ENCODE measurements around the gene CCND1. TPM values are rescaled to one million over a fixed set of nuclear protein-coding genes. Genes with fewer than 3 reads are reported as not detected.

The CCND1 gene
- total RNA-seq, 1 donor from 2014 or later: 10.5 TPM

DNA sequence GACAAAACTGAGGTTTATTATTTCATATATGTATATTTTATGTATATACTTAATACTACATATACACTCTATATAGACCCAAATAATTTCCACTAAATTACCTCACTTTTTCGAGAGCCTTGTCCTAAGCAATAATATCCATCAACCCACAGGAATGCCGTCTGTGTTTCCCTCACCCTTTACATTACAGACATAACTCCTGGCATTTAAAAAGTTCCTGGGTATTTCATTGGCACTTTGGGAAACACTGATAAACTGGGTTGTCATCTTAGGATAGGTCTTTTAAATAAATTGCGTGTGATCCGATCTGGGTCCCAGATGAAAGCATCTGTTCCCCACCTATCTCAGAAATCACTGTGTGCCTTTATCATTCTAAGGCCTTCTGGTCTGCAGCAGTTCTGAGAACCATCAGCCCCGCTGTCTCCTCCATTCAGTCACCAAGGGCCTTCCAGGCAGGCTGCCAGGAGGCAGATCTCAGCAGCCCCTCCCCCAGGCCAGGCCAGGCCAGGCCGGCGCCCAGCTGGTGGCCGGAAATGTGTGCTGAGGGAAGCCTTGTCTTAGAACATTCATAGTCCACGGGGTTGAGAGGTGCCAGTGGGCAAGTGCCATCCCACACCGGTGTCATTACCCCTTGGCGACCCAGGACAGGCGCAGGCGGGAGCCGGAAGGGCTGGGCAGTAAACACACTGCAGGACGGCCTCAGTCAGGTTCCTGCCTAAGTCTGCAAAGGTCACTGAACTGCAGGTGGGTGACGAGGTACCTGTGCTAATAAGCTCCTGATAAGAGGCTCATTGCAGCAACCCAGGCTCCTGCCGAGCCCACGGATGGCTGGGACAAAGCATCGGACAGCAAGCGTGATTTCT lies 59.6 kb downstream of the CCND1 start:
- no peaks in the 10 kb centered on the region for H3K36me3 Mint-ChIP-seq (ENCODE audit: low read depth)
- ChIA-PET CTCF (no interaction called here), POLR2A (no interaction called here)
- ATAC-seq (ENCODE audit: low read depth): no peak
- no peak overlapping the region for H3K4me3 Mint-ChIP-seq
- intact Hi-C loops (cut with micrococcal nuclease): no loop called here
- DNase-seq: no peak
- peaks cover 31% of the 10 kb centered on the region for H3K27me3 Mint-ChIP-seq
- TF ChIP-seq, protein P1, sequence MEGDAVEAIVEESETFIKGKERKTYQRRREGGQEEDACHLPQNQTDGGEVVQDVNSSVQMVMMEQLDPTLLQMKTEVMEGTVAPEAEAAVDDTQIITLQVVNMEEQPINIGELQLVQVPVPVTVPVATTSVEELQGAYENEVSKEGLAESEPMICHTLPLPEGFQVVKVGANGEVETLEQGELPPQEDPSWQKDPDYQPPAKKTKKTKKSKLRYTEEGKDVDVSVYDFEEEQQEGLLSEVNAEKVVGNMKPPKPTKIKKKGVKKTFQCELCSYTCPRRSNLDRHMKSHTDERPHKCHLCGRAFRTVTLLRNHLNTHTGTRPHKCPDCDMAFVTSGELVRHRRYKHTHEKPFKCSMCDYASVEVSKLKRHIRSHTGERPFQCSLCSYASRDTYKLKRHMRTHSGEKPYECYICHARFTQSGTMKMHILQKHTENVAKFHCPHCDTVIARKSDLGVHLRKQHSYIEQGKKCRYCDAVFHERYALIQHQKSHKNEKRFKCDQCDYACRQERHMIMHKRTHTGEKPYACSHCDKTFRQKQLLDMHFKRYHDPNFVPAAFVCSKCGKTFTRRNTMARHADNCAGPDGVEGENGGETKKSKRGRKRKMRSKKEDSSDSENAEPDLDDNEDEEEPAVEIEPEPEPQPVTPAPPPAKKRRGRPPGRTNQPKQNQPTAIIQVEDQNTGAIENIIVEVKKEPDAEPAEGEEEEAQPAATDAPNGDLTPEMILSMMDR (IDR thresholded peaks at IDR 0.05): no peak
- peaks cover 22% of the 10 kb centered on the region for H3K4me1 Mint-ChIP-seq
- no peak overlapping the region for H3K27ac Mint-ChIP-seq
- H3K9me3 Mint-ChIP-seq: no peaks in the 10 kb centered on the region

DNA sequence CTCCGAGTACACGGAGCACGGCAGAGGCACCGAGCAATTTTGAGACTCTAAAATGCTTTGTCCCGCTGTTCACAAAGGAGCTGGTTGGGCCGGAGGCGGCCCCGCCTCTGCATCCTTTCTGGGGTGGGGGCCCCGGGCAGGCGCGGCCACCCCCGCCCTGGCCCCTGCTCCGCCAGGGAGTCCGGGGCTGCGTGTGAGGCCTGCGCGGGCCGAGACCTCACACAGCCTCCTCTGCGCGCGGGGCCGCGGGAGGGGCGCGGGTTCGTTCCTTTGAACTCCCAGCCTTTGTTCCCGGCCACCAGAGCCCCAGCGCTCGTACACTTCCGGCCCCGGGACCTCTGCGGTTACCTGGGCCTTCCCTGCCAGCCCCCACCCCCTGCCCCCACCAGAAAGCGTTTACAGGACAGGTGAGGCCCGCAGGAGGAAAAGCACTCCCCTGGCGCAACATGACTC lies 61.3 kb downstream of the CCND1 start:
- no peaks in the 10 kb centered on the region for H3K9me3 Mint-ChIP-seq
- CTCF ChIA-PET: no interaction called here

DNA sequence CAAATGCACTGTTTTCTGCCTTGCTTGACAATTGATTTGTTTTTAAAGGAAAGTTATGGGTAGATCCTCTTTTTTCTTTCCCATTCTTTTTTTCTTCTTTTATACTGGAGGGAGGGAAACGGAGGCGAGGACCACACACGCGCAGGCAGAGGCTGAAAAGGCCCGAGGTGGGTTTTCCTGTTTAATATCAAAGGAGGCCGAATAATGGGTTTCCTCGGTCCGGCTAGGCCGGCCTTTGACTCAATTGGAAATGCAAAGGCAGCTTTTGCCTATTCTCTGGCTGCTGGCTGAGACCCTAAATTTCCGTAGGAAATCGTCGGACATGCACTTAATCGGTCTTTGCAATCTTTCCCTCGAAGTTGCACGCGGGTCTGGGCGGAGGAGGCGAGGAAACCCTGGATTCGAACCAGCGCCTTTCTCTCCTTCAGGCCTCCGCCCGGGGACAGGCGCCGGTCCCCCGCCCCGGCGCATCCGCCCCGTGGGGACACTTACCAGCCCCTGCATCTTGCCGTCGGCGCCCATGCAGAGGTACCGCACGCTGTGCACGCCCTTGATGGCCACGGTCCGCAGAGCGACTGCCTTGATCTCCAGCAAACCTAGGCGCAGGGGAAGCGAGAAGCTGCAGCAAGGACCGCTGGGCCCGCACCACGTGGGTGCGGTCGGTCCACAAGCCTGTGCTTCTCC lies 62.0 kb downstream of the CCND1 start:
- intact Hi-C loops (cut with micrococcal nuclease): no loop called here
- no peak for DNase-seq
- H3K27me3 Mint-ChIP-seq: peaks cover 42% of the 10 kb centered on the region
- H3K4me1 Mint-ChIP-seq: peaks cover 25% of the 10 kb centered on the region
- no peaks in the 10 kb centered on the region for H3K36me3 Mint-ChIP-seq (ENCODE audit: low read depth)
- no peak overlapping the region for H3K27ac Mint-ChIP-seq
- TF ChIP-seq, protein P1 (IDR thresholded peaks at IDR 0.05): no peak
- no peaks in the 10 kb centered on the region for H3K9me3 Mint-ChIP-seq
- CTCF ChIA-PET: no interaction called here
- POLR2A ChIA-PET: no interaction called here
- ATAC-seq (ENCODE audit: low read depth): no peak
- H3K4me3 Mint-ChIP-seq: no peak overlapping the region

More for the DNA sequence above, 61.3 kb downstream of the CCND1 start:
- intact Hi-C loops (cut with micrococcal nuclease): no loop called here
- H3K27me3 Mint-ChIP-seq: peaks cover 42% of the 10 kb centered on the region
- DNase-seq (no peak), ATAC-seq (ENCODE audit: low read depth) (no peak)
- H3K27ac Mint-ChIP-seq: no peak overlapping the region
- H3K36me3 Mint-ChIP-seq (ENCODE audit: low read depth): no peaks in the 10 kb centered on the region
- TF ChIP-seq, protein P1 (IDR thresholded peaks at IDR 0.05): no peak
- peaks cover 25% of the 10 kb centered on the region for H3K4me1 Mint-ChIP-seq
- H3K4me3 Mint-ChIP-seq: no peak overlapping the region
- POLR2A ChIA-PET: no interaction called here

DNA sequence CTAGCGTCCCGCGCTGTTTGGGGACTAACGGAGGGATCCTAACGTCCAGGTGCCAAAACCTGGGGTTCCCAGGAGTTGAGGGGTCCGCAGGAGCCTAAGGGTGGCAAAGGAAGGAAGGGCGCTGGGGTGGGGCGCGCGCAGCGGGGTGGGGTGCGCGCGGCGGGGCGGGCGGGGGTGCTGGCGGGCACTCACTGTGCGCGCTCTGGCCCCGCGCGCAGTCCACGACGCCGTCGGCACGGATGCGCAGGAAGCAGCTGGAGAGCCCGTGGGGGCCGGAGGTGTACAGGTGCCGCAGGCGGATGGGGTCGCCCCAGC lies 62.5 kb downstream of the CCND1 start:
- POLR2A ChIA-PET: no interaction called here
- CTCF ChIA-PET: no interaction called here
- Mint-ChIP-seq H3K4me1 (peaks cover 25% of the 10 kb centered on the region), H3K27ac (no peak overlapping the region), H3K4me3 (no peak overlapping the region), H3K27me3 (peaks cover 42% of the 10 kb centered on the region), H3K9me3 (no peaks in the 10 kb centered on the region), H3K36me3 (ENCODE audit: low read depth) (no peaks in the 10 kb centered on the region)
- no peak for ATAC-seq (ENCODE audit: low read depth)
- DNase-seq: no peak
- intact Hi-C loops (cut with micrococcal nuclease): no loop called here
- TF ChIP-seq, protein P1 (IDR thresholded peaks at IDR 0.05): no peak

Other genes with a start within 250 kb of the CCND1 start
- not detected in 2 replicates for gene LINC01488, start 159.5 kb upstream of the CCND1 start, total RNA-seq
- gene LTO1, start 34.2 kb downstream of the CCND1 start, total RNA-seq: 46.3 and 52.5 TPM in 2 replicates
- not detected in 2 replicates for gene FGF19, start 62.9 kb downstream of the CCND1 start, total RNA-seq
- not detected in 2 replicates for gene FGF4, start 134.2 kb downstream of the CCND1 start, total RNA-seq
- not detected in 2 replicates for gene FGF3, start 178.3 kb downstream of the CCND1 start, total RNA-seq

Data from activated B cell treated with CpG ODN at 0.5 μM for 24 hours (primary cell).